CD14-positive monocyte (primary cell): ENCODE results near the gene SLC12A8. TPM values are rescaled to one million over a fixed set of nuclear protein-coding genes. Genes with fewer than 3 reads are reported as not detected.

ENCODE experiments used
- DNase-seq, 3 donors: peaks; one replicate each; pipeline ENCODE4 v3.0.0-alpha.2; 2011 to 2022
- H2AFZ ChIP-seq: 2 replicates; pipeline ENCODE4 v1.6.0; 2012; ENCODE audit warnings: mild to moderate bottlenecking, low read depth, low read length, inconsistent platforms; ENCODE audit not compliant: insufficient read depth, poor library complexity, severe bottlenecking
- H3K27ac ChIP-seq, 2 donors: 1 replicate in 1 of 2; 2 replicates in 1 of 2; pipeline ENCODE4 v1.5.1; 2012 to 2013; ENCODE audit warnings: low read length in 2 of 2, control low read depth in 1 of 2, inconsistent platforms in 1 of 2, low read depth in 1 of 2, mild to moderate bottlenecking in 1 of 2
- H3K27me3 ChIP-seq, 2 donors: one replicate each; pipeline versions ENCODE4 v1.6.0 to v1.6.1; 2011 to 2013; ENCODE audit warnings: low read length in 2 of 2; ENCODE audit not compliant: control insufficient read depth in 2 of 2, insufficient read depth in 2 of 2
- H3K36me3 ChIP-seq, 2 donors: replicated peaks in 1 of 2; 1 replicate in 1 of 2; 2 replicates in 1 of 2; pipeline versions ENCODE4 v1.5.1 to v1.6.1; 2012 to 2013; ENCODE audit warnings: low read length in 2 of 2, control low read depth in 1 of 2, inconsistent platforms in 1 of 2, mild to moderate bottlenecking in 1 of 2; ENCODE audit not compliant: insufficient read depth in 2 of 2, control insufficient read depth in 1 of 2
- H3K4me1 ChIP-seq, 2 donors: 1 replicate in 1 of 2; 2 replicates in 1 of 2; pipeline versions ENCODE4 v1.5.1 to v1.6.1; 2012 to 2013; ENCODE audit warnings: low read length in 2 of 2, control low read depth in 1 of 2, inconsistent platforms in 1 of 2, mild to moderate bottlenecking in 1 of 2, moderate library complexity in 1 of 2; ENCODE audit not compliant: insufficient read depth in 2 of 2, control insufficient read depth in 1 of 2
- H3K4me2 ChIP-seq: replicated peaks from 2 replicates; pipeline ENCODE3; 2012; ENCODE audit warnings: low read length, moderate library complexity, mild to moderate bottlenecking; ENCODE audit not compliant: poor library complexity, severe bottlenecking; ENCODE audit errors: extremely low read depth
- H3K4me3 ChIP-seq, 3 experiments: fragments of 200-600 bp in 1 of 3; sonication (generic) in 1 of 3; replicated peaks in 1 of 3; 1 replicate in 2 of 3; 2 replicates in 1 of 3; pipeline ENCODE4 v1.5.1; 2011 to 2013; ENCODE audit warnings: low read length in 3 of 3, mild to moderate bottlenecking in 3 of 3, control low read depth in 2 of 3, low read depth in 2 of 3, inconsistent platforms in 1 of 3, moderate library complexity in 1 of 3
- H3K79me2 ChIP-seq: 2 replicates; pipeline ENCODE4 v1.6.0; 2012; ENCODE audit warnings: mild to moderate bottlenecking, control low read depth, inconsistent platforms, low read length, moderate library complexity; ENCODE audit not compliant: insufficient read depth
- H3K9ac ChIP-seq: 2 replicates; pipeline ENCODE4 v1.6.0; 2017; ENCODE audit warnings: low read length, mild to moderate bottlenecking; ENCODE audit not compliant: insufficient read depth, poor library complexity, severe bottlenecking
- H3K9me3 ChIP-seq, 2 donors: replicated peaks in 1 of 2; 1 replicate in 1 of 2; 2 replicates in 1 of 2; pipeline versions ENCODE4 v1.5.1 to v1.6.1; 2012 to 2013; ENCODE audit warnings: low read length in 2 of 2, control low read depth in 1 of 2; ENCODE audit not compliant: control insufficient read depth in 1 of 2, insufficient read depth in 1 of 2
- H4K20me1 ChIP-seq: 2 replicates; pipeline ENCODE4 v1.6.0; 2012; ENCODE audit warnings: mild to moderate bottlenecking, low read length, control low read depth, moderate library complexity; ENCODE audit not compliant: insufficient read depth
- H3K27ac Mint-ChIP-seq, 7 donors: one replicate each; pipeline ENCODE4 v1.8.0; 2020; ENCODE audit warnings: mild to moderate bottlenecking in 7 of 7, mixed read lengths in 7 of 7, moderate library complexity in 6 of 7, inconsistent platforms in 2 of 7
- H3K27me3 Mint-ChIP-seq, 3 donors: one replicate each; pipeline ENCODE4 v1.8.0; 2021 to 2022; ENCODE audit warnings: low read depth in 3 of 3, mild to moderate bottlenecking in 3 of 3, mixed read lengths in 3 of 3, moderate library complexity in 3 of 3, inconsistent platforms in 1 of 3
- H3K36me3 Mint-ChIP-seq, 2 donors: one replicate each; pipeline ENCODE4 v1.8.0; 2020; ENCODE audit warnings: mixed read lengths in 2 of 2, inconsistent platforms in 1 of 2, mild to moderate bottlenecking in 1 of 2
- H3K4me1 Mint-ChIP-seq: one replicate; pipeline ENCODE4 v1.8.0; 2020; ENCODE audit warnings: mild to moderate bottlenecking, mixed read lengths
- H3K4me3 Mint-ChIP-seq, 2 donors: one replicate each; pipeline ENCODE4 v1.8.0; 2020; ENCODE audit warnings: mild to moderate bottlenecking in 2 of 2, mixed read lengths in 2 of 2, moderate library complexity in 1 of 2
- H3K9me3 Mint-ChIP-seq, 7 donors: one replicate each; pipeline ENCODE4 v1.8.0; 2020 to 2022; ENCODE audit warnings: mixed read lengths in 7 of 7, mild to moderate bottlenecking in 6 of 7, moderate library complexity in 6 of 7, inconsistent platforms in 2 of 7
- WGBS: methylation state at CpG from one replicate; pipeline ENCODE4 v1.1.5; 2013; ENCODE audit warnings: missing lambda C conversion rate; ENCODE audit not compliant: insufficient coverage; 5-methylcytosine and 5-hydroxymethylcytosine counted together
- intact Hi-C, 2 donors: fragments of 100-400 bp; cut with micrococcal nuclease; formaldehyde crosslinking; loops; one replicate each; pipeline versions ENCODE4 v1.15.0 to v1.15.1; 2023
- polyA plus RNA-seq, 3 donors: library from polyadenylated mRNA; depleted of rRNA in 1 of 3; unstranded in 2 of 3; stranded (reverse) in 1 of 3; fragments of 300-500 nt in 2 of 3; fragments of >200 nt in 1 of 3; fragmentation: Illumina TruSeq in 2 of 3; gene quantifications; 1 replicate in 2 of 3; 2 replicates in 1 of 3; pipeline ENCODE4 v1.2.3, GENCODE V29; 2012 to 2021
- TF ChIP-seq, protein P1 (sequence below): fragments of 200-600 bp; IDR thresholded peaks from one replicate; pipeline ENCODE4 v1.8.0; 2022; ENCODE audit warnings: antibody characterized with exemption, mild to moderate bottlenecking

SLC12A8 gene
- polyA plus RNA-seq, 3 donors, result 0.23 to 0.46 (median 0.35) TPM

DNA sequence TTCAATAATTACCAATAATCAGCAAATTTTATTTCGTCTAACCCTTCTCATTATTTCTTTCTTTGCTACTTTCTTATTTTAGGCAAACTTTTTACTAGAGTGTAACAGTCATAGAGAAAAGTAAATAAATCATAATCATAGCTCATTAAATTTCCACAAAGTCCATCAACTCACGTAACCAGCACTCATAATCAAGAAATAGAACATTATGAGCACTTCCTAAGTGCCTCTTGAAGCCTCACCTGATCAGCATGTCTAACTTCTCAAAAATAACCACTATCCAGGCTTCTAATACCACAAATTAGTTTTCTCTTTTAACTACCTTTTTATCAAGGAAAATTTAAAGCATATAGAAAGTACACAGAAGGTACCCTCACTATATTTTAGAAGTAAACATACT is 38.4 kb upstream of the SLC12A8 start:
- no peak for DNase-seq
- TF ChIP-seq, protein P1, sequence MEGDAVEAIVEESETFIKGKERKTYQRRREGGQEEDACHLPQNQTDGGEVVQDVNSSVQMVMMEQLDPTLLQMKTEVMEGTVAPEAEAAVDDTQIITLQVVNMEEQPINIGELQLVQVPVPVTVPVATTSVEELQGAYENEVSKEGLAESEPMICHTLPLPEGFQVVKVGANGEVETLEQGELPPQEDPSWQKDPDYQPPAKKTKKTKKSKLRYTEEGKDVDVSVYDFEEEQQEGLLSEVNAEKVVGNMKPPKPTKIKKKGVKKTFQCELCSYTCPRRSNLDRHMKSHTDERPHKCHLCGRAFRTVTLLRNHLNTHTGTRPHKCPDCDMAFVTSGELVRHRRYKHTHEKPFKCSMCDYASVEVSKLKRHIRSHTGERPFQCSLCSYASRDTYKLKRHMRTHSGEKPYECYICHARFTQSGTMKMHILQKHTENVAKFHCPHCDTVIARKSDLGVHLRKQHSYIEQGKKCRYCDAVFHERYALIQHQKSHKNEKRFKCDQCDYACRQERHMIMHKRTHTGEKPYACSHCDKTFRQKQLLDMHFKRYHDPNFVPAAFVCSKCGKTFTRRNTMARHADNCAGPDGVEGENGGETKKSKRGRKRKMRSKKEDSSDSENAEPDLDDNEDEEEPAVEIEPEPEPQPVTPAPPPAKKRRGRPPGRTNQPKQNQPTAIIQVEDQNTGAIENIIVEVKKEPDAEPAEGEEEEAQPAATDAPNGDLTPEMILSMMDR, result no peak
- H3K27me3 ChIP-seq, result peaks cover 0 to 7% of the 10 kb centered on the region in 2 donors
- Mint-ChIP-seq H3K9me3 (peaks cover 0 to 3% (median 0%) of the 10 kb centered on the region in 7 donors), H3K27ac (no peak overlapping the region), H3K36me3 (peaks cover 50 to 57% of the 10 kb centered on the region in 2 donors), H3K4me3 (no peak overlapping the region), H3K27me3 (peaks cover 9 to 16% (median 12%) of the 10 kb centered on the region in 3 donors), H3K4me1 (peaks cover 8% of the 10 kb centered on the region)
- H3K27ac ChIP-seq, result no peak overlapping the region
- 100% methylated on average over 1 of the region's 2 CpGs for WGBS
- H4K20me1 ChIP-seq, result peaks cover 85% of the 10 kb centered on the region
- H3K9ac ChIP-seq, result no peak overlapping the region
- no peaks in the 10 kb centered on the region for H3K9me3 ChIP-seq
- H3K4me2 ChIP-seq, result no peak overlapping the region
- intact Hi-C loops, result no loop called here
- peaks cover 0 to 15% of the 10 kb centered on the region in 2 donors for H3K36me3 ChIP-seq
- no peak overlapping the region for H2AFZ ChIP-seq
- H3K79me2 ChIP-seq, result no peaks in the 10 kb centered on the region
- peaks cover 0 to 7% of the 10 kb centered on the region in 2 donors for H3K4me1 ChIP-seq
- no peak overlapping the region for H3K4me3 ChIP-seq

- Histone ChIP-seq H4K20me1 (peaks cover 77% of the 10 kb centered on the region), H3K36me3 (peaks cover 2 to 14% of the 10 kb centered on the region in 2 donors), H2AFZ (no peak overlapping the region), H3K27ac (no peak overlapping the region), H3K4me2 (no peak overlapping the region), H3K4me3 (no peak overlapping the region), H3K9ac (no peak overlapping the region), H3K9me3 (no peaks in the 10 kb centered on the region), H3K4me1 (peaks cover 5 to 8% of the 10 kb centered on the region in 2 donors), H3K79me2 (no peaks in the 10 kb centered on the region), H3K27me3 (no peaks in the 10 kb centered on the region)
- DNase-seq, result no peak
- Mint-ChIP-seq H3K36me3 (peaks cover 44 to 45% of the 10 kb centered on the region in 2 donors), H3K4me1 (peaks cover 16% of the 10 kb centered on the region), H3K27ac (no peak overlapping the region), H3K27me3 (peaks cover 0 to 6% (median 0%) of the 10 kb centered on the region in 3 donors), H3K9me3 (no peaks in the 10 kb centered on the region), H3K4me3 (no peak overlapping the region)
- intact Hi-C loops, result no loop called here
- TF ChIP-seq, protein P1, result no peak
- no CpG with 5 or more reads among the region's 1 CpG for WGBS
Measured at GRCh38 chr3:125246237-125246636, 33.7 kb upstream of the SLC12A8 start.
